Fibroblast of lung (primary cell): Measurements from ENCODE around the gene RRP7A.

ENCODE experiments used
- EZH2 ChIP-seq: IDR thresholded peaks from 2 replicates; pipeline ENCODE4 v1.5.1; 2012; ENCODE audit warnings: low read length, control low read depth, mild to moderate bottlenecking; ENCODE audit errors: missing control alignments
- TF ChIP-seq, protein P1 (sequence below), 2 donors: IDR thresholded peaks in 1 of 2; conservative IDR thresholded peaks in 1 of 2; 1 replicate in 1 of 2; 2 replicates in 1 of 2; pipeline ENCODE4 v1.5.1; 2011 to 2012; ENCODE audit warnings: low read length in 2 of 2, control low read depth in 1 of 2, inconsistent platforms in 1 of 2, low read depth in 1 of 2, mild to moderate bottlenecking in 1 of 2

GRCh38 chr22:42536166-42536565, 16.6 kb upstream of the RRP7A start:
- TF ChIP-seq, protein P1, sequence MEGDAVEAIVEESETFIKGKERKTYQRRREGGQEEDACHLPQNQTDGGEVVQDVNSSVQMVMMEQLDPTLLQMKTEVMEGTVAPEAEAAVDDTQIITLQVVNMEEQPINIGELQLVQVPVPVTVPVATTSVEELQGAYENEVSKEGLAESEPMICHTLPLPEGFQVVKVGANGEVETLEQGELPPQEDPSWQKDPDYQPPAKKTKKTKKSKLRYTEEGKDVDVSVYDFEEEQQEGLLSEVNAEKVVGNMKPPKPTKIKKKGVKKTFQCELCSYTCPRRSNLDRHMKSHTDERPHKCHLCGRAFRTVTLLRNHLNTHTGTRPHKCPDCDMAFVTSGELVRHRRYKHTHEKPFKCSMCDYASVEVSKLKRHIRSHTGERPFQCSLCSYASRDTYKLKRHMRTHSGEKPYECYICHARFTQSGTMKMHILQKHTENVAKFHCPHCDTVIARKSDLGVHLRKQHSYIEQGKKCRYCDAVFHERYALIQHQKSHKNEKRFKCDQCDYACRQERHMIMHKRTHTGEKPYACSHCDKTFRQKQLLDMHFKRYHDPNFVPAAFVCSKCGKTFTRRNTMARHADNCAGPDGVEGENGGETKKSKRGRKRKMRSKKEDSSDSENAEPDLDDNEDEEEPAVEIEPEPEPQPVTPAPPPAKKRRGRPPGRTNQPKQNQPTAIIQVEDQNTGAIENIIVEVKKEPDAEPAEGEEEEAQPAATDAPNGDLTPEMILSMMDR (conservative IDR thresholded peaks at IDR 0.05 in 1 of 2, IDR thresholded peaks at IDR 0.05 in 1 of 2; ENCODE audit: low read depth in 1 of 2, low read length in 2 of 2) = no peak
- TF ChIP-seq EZH2 = no peak
